HepG2 (cell line): ENCODE results near the gene RGS14. TPM values are rescaled to one million over a fixed set of nuclear protein-coding genes. Genes with fewer than 3 reads are reported as not detected.

Experiments
- HMGA1 ChIP-seq: sonication (generic); formaldehyde crosslinking; conservative IDR thresholded peaks from 2 replicates; pipeline ENCODE4 v1.4.0; 2020; ENCODE audit warnings: missing genetic modification reagents
- KAT2B ChIP-seq: fragments of 150-350 bp; IDR thresholded peaks from 2 replicates; pipeline ENCODE4 v1.6.1; 2014; ENCODE audit warnings: low read depth, low read length, borderline replicate concordance
- KLF6 ChIP-seq: IDR thresholded peaks from 2 replicates; pipeline ENCODE4 v1.8.0; 2016; ENCODE audit warnings: missing biosample characterization, missing genetic modification reagents
- NFE2 ChIP-seq: sonication (generic); formaldehyde crosslinking; IDR thresholded peaks from 2 replicates; pipeline ENCODE4 v1.4.0; 2020; ENCODE audit warnings: missing genetic modification reagents
- PRMT3 ChIP-seq: sonication (generic); formaldehyde crosslinking; IDR thresholded peaks from 2 replicates; pipeline ENCODE4 v1.8.1; 2022; ENCODE audit warnings: low read depth, mild to moderate bottlenecking, moderate library complexity, missing genetic modification reagents, borderline replicate concordance
- SALL1 ChIP-seq: sonication (generic); formaldehyde crosslinking; IDR thresholded peaks from 2 replicates; pipeline ENCODE4 v1.8.0; 2022; ENCODE audit warnings: mild to moderate bottlenecking, missing genetic modification reagents
- SSRP1 ChIP-seq: IDR thresholded peaks from 2 replicates; pipeline ENCODE4 v1.6.1; 2016; ENCODE audit warnings: control low read depth
- ZFX ChIP-seq: sonication (generic); formaldehyde crosslinking; IDR thresholded peaks from 2 replicates; pipeline ENCODE4 v1.4.0; 2020; ENCODE audit warnings: mild to moderate bottlenecking, low read depth, missing genetic modification reagents, moderate library complexity
- ZNF180 ChIP-seq: sonication (generic); formaldehyde crosslinking; IDR thresholded peaks from 2 replicates; pipeline ENCODE4 v1.4.0; 2020; ENCODE audit warnings: low read depth, missing genetic modification reagents, borderline replicate concordance
- ZNF678 ChIP-seq: sonication (generic); formaldehyde crosslinking; IDR thresholded peaks from 2 replicates; pipeline ENCODE4 v1.4.0; 2020; ENCODE audit warnings: mild to moderate bottlenecking, missing genetic modification reagents
- ZNF724P ChIP-seq: sonication (generic); formaldehyde crosslinking; IDR thresholded peaks from 2 replicates; pipeline ENCODE4 v1.8.0; 2022; ENCODE audit warnings: missing genetic modification reagents, borderline replicate concordance
- ZNF788 ChIP-seq: sonication (generic); formaldehyde crosslinking; IDR thresholded peaks from 2 replicates; pipeline ENCODE4 v1.5.0; 2020; ENCODE audit warnings: mild to moderate bottlenecking, missing genetic modification reagents, borderline replicate concordance
- ZNF878 ChIP-seq: sonication (generic); formaldehyde crosslinking; IDR thresholded peaks from 2 replicates; pipeline ENCODE4 v1.8.1; 2023; ENCODE audit warnings: mild to moderate bottlenecking, missing genetic modification reagents, moderate library complexity
- polyA plus RNA-seq, 8 experiments: library from polyadenylated mRNA; depleted of rRNA in 3 of 8; stranded (reverse) in 7 of 8; unstranded in 1 of 8; fragments of >200 nt; fragmentation: Illumina TruSeq in 4 of 8; extraction: Trizol in 4 of 8; gene quantifications; 2 replicates each; pipeline versions ENCODE4 v1.2.1 to v1.2.3, GENCODE V29; 2011 to 2016; ENCODE audit warnings: low read depth in 4 of 8, missing spikeins in 1 of 8, mixed read lengths in 1 of 8; ENCODE audit not compliant: insufficient read depth in 1 of 8
- total RNA-seq, 5 experiments: library from RNA; depleted of rRNA; stranded (reverse); fragments of >200 nt; fragmentation: Illumina TruSeq; extraction: Trizol; gene quantifications; 2 replicates each; pipeline ENCODE4 v1.2.3, GENCODE V29; 2016; ENCODE audit warnings: low read depth in 1 of 5
- TF ChIP-seq, protein P1 (sequence below): sonication (generic); formaldehyde crosslinking; IDR thresholded peaks from 2 replicates; pipeline ENCODE4 v1.4.0; 2020; ENCODE audit warnings: missing genetic modification reagents, borderline replicate concordance
- TF ChIP-seq, protein P2 (sequence below): sonication (generic); formaldehyde crosslinking; IDR thresholded peaks from 2 replicates; pipeline ENCODE4 v1.4.0; 2020; ENCODE audit warnings: low read depth, mild to moderate bottlenecking, missing genetic modification reagents
- TF ChIP-seq, protein P3 (sequence below): sonication (generic); formaldehyde crosslinking; IDR thresholded peaks from 2 replicates; pipeline ENCODE4 v1.4.0; 2020; ENCODE audit warnings: missing genetic modification reagents
- TF ChIP-seq, protein P4 (sequence below): sonication (generic); formaldehyde crosslinking; IDR thresholded peaks from 2 replicates; pipeline ENCODE4 v1.9.0; 2021; ENCODE audit warnings: mild to moderate bottlenecking, missing genetic modification reagents

The RGS14 gene
- total and polyA plus RNA-seq, 2 of the 13 experiments (the other 11 are each of a cell fraction or from before 2014, with no cell fraction given) = 11.1 to 17.2 TPM

DNA sequence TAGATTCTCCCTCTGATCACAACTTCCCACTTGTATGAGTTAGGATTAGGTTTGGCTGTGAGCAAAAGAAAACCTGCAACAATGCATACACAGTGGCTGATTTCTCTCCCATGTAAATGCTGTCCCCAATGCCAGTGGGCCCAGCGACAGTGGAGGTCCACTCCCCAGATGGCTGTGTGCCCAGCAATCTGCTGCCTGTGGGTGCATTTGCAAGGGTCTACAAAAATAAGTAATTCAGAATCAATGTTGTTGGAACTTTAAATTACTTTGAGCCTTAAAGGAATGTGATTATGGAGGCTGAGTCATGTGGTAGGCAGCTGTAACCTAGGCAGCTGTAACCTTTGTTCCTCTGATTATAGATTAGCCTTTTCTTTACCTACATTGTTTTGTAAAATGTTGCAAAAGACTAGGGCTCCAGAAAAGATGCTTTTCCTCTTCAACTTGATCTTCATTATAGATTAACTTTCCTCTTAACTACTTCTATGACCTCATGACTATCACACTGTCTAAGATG, 31.8 kb upstream of the RGS14 start (continued):
- TF ChIP-seq, protein P1, sequence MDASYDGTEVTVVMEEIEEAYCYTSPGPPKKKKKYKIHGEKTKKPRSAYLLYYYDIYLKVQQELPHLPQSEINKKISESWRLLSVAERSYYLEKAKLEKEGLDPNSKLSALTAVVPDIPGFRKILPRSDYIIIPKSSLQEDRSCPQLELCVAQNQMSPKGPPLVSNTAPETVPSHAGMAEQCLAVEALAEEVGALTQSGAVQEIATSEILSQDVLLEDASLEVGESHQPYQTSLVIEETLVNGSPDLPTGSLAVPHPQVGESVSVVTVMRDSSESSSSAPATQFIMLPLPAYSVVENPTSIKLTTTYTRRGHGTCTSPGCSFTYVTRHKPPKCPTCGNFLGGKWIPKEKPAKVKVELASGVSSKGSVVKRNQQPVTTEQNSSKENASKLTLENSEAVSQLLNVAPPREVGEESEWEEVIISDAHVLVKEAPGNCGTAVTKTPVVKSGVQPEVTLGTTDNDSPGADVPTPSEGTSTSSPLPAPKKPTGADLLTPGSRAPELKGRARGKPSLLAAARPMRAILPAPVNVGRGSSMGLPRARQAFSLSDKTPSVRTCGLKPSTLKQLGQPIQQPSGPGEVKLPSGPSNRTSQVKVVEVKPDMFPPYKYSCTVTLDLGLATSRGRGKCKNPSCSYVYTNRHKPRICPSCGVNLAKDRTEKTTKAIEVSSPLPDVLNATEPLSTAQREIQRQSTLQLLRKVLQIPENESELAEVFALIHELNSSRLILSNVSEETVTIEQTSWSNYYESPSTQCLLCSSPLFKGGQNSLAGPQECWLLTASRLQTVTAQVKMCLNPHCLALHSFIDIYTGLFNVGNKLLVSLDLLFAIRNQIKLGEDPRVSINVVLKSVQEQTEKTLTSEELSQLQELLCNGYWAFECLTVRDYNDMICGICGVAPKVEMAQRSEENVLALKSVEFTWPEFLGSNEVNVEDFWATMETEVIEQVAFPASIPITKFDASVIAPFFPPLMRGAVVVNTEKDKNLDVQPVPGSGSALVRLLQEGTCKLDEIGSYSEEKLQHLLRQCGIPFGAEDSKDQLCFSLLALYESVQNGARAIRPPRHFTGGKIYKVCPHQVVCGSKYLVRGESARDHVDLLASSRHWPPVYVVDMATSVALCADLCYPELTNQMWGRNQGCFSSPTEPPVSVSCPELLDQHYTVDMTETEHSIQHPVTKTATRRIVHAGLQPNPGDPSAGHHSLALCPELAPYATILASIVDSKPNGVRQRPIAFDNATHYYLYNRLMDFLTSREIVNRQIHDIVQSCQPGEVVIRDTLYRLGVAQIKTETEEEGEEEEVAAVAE (CRISPR knock-in tag) = no peak
- TF ChIP-seq ZNF180 (CRISPR knock-in tag) (no peak), KLF6 (CRISPR knock-in tag) (0 out of 2 replicates have a peak, but pooled peaks have one; percentile 21), SSRP1 (CRISPR knock-in tag) (no peak), NFE2 (no peak), PRMT3 (CRISPR knock-in tag) (no peak), HMGA1 (no peak), ZNF724P (no peak), ZNF788 (CRISPR knock-in tag) (no peak), SALL1 (CRISPR knock-in tag) (peak; percentile 65), ZFX (CRISPR knock-in tag) (no peak), ZNF878 (CRISPR knock-in tag) (no peak), KAT2B (no peak), ZNF678 (no peak)
- TF ChIP-seq, protein P2, sequence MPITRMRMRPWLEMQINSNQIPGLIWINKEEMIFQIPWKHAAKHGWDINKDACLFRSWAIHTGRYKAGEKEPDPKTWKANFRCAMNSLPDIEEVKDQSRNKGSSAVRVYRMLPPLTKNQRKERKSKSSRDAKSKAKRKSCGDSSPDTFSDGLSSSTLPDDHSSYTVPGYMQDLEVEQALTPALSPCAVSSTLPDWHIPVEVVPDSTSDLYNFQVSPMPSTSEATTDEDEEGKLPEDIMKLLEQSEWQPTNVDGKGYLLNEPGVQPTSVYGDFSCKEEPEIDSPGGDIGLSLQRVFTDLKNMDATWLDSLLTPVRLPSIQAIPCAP (CRISPR knock-in tag) = no peak
- TF ChIP-seq, protein P3, sequence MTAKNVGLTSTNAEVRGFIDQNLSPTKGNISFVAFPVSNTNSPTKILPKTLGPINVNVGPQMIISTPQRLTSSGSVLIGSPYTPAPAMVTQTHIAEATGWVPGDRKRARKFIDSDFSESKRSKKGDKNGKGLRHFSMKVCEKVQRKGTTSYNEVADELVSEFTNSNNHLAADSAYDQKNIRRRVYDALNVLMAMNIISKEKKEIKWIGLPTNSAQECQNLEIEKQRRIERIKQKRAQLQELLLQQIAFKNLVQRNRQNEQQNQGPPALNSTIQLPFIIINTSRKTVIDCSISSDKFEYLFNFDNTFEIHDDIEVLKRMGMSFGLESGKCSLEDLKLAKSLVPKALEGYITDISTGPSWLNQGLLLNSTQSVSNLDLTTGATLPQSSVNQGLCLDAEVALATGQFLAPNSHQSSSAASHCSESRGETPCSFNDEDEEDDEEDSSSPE (CRISPR knock-in tag) = no peak
- TF ChIP-seq, protein P4, sequence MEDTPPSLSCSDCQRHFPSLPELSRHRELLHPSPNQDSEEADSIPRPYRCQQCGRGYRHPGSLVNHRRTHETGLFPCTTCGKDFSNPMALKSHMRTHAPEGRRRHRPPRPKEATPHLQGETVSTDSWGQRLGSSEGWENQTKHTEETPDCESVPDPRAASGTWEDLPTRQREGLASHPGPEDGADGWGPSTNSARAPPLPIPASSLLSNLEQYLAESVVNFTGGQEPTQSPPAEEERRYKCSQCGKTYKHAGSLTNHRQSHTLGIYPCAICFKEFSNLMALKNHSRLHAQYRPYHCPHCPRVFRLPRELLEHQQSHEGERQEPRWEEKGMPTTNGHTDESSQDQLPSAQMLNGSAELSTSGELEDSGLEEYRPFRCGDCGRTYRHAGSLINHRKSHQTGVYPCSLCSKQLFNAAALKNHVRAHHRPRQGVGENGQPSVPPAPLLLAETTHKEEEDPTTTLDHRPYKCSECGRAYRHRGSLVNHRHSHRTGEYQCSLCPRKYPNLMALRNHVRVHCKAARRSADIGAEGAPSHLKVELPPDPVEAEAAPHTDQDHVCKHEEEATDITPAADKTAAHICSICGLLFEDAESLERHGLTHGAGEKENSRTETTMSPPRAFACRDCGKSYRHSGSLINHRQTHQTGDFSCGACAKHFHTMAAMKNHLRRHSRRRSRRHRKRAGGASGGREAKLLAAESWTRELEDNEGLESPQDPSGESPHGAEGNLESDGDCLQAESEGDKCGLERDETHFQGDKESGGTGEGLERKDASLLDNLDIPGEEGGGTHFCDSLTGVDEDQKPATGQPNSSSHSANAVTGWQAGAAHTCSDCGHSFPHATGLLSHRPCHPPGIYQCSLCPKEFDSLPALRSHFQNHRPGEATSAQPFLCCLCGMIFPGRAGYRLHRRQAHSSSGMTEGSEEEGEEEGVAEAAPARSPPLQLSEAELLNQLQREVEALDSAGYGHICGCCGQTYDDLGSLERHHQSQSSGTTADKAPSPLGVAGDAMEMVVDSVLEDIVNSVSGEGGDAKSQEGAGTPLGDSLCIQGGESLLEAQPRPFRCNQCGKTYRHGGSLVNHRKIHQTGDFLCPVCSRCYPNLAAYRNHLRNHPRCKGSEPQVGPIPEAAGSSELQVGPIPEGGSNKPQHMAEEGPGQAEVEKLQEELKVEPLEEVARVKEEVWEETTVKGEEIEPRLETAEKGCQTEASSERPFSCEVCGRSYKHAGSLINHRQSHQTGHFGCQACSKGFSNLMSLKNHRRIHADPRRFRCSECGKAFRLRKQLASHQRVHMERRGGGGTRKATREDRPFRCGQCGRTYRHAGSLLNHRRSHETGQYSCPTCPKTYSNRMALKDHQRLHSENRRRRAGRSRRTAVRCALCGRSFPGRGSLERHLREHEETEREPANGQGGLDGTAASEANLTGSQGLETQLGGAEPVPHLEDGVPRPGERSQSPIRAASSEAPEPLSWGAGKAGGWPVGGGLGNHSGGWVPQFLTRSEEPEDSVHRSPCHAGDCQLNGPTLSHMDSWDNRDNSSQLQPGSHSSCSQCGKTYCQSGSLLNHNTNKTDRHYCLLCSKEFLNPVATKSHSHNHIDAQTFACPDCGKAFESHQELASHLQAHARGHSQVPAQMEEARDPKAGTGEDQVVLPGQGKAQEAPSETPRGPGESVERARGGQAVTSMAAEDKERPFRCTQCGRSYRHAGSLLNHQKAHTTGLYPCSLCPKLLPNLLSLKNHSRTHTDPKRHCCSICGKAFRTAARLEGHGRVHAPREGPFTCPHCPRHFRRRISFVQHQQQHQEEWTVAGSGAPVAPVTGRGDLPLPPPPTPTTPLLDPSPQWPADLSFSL (CRISPR knock-in tag) = no peak
